ENCODE measurements around the gene TNFAIP8L1. TPM values are rescaled to one million over a fixed set of nuclear protein-coding genes. Genes with fewer than 3 reads are reported as not detected.

TNFAIP8L1 gene
- total and polyA plus RNA-seq, 2 of the 8 experiments (the other 6 are each of a cell fraction or from before 2014, with no cell fraction given) = 3.2 to 6.1 TPM

GRCh38 chr19:4682417-4683200 lies 43.3 kb downstream of the TNFAIP8L1 start:
- H3K4me3 ChIP-seq (ENCODE audit: extremely low read depth in 1 of 4, insufficient read depth in 2 of 4, low read depth in 3 of 4, low read length in 4 of 4) = no peak overlapping the region
- H3K14ac ChIP-seq (ENCODE audit: insufficient read length) = no peak overlapping the region
- H3K79me1 ChIP-seq (ENCODE audit: low read depth, low read length) = no peaks in the 10 kb centered on the region
- no peaks in the 10 kb centered on the region for H3K27me3 ChIP-seq (replicated peaks in 1 of 4; ENCODE audit: control insufficient read depth in 3 of 4, extremely low read depth in 1 of 4, insufficient read depth in 3 of 4, low read length in 3 of 4)
- H3K79me2 ChIP-seq (ENCODE audit: control insufficient read depth in 1 of 2, insufficient read depth in 2 of 2, low read length in 2 of 2) = no peaks in the 10 kb centered on the region
- CTCF ChIA-PET (ENCODE audit: partially characterized antibody) = interaction anchor here (1.2 kb wide), 1 partner anchor 10 kb away, joined by 3 read pairs; no protein-coding TSS in a partner anchor
- H3K23ac ChIP-seq (ENCODE audit: insufficient read length) = no peak overlapping the region
- no peak overlapping the region for H3K56ac ChIP-seq (replicated peaks; ENCODE audit: insufficient read length, low read depth, low read length)
- H3K18ac ChIP-seq (ENCODE audit: extremely low read depth, low read length) = no peak overlapping the region
- H3K4me2 ChIP-seq (ENCODE audit: insufficient read depth in 1 of 2, low read depth in 2 of 2, low read length in 2 of 2) = no peak overlapping the region
- no peak overlapping the region for H2BK20ac ChIP-seq (ENCODE audit: low read length)
- H4K5ac ChIP-seq (ENCODE audit: insufficient read length, low read depth, low read length) = no peak overlapping the region
- H2BK120ac ChIP-seq (replicated peaks; ENCODE audit: low read depth, low read length) = no peak overlapping the region
- H3K9me3 ChIP-seq (ENCODE audit: insufficient read depth in 2 of 2, low read depth in 1 of 2, low read length in 1 of 2) = no peaks in the 10 kb centered on the region
- no peak overlapping the region for H2AK5ac ChIP-seq (ENCODE audit: low read depth, low read length)
- H2BK12ac ChIP-seq (ENCODE audit: low read depth, low read length) = no peak overlapping the region
- no peak overlapping the region for H4K91ac ChIP-seq (replicated peaks; ENCODE audit: insufficient read length, low read length)
- DNase-seq (ENCODE audit: low read depth in 1 of 2, low spot score in 2 of 2) = no peak
- peaks cover 0 to 15% (median 7%) of the 10 kb centered on the region in 4 experiments; a peak in 6 of 8 replicates for H3K36me3 ChIP-seq (ENCODE audit: control insufficient read depth in 2 of 4, insufficient read depth in 4 of 4, low read length in 3 of 4)
- no peak overlapping the region for H3K4ac ChIP-seq (replicated peaks; ENCODE audit: insufficient read length, low read depth, low read length)
- no peak overlapping the region for H3K27ac ChIP-seq (ENCODE audit: low read depth, low read length)
- H4K8ac ChIP-seq (ENCODE audit: extremely low read depth, insufficient read depth, low read length) = peak overlapping the region; percentile 77
- H3K9ac ChIP-seq (replicated peaks in 1 of 4; ENCODE audit: extremely low read depth in 1 of 4, low read depth in 3 of 4, low read length in 3 of 4) = no peak overlapping the region
- no peak overlapping the region for H2BK15ac ChIP-seq (ENCODE audit: low read length)
- FAIRE-seq = no peak
- H3K23me2 ChIP-seq (ENCODE audit: low read depth, low read length) = no peaks in the 10 kb centered on the region
- peaks cover 0 to 8% (median 8%) of the 10 kb centered on the region in 4 experiments; a peak in 6 of 7 replicates for H3K4me1 ChIP-seq (replicated peaks in 1 of 4; ENCODE audit: control insufficient read depth in 3 of 4, insufficient read depth in 4 of 4, low read length in 3 of 4)
- POLR2A ChIA-PET (ENCODE audit: partially characterized antibody) = interaction anchor here (1.0 kb wide), 1 partner anchor 286 kb away, joined by 3 read pairs; no protein-coding TSS in a partner anchor
- 92% methylated on average over 29 of the region's 45 CpGs; no CpG with 5 or more reads in 1 of the 2 experiments for WGBS, 2 experiments (ENCODE audit: extremely low coverage in 1 of 2, insufficient coverage in 1 of 2, insufficient read length in 1 of 2, insufficient replicate concordance in 2 of 2, low coverage in 1 of 2, low lambda C conversion rate in 2 of 2, missing lambda C conversion rate in 1 of 2)
- peaks cover 0 to 5% of the 10 kb centered on the region in 2 experiments for H4K20me1 ChIP-seq (replicated peaks in 1 of 2; ENCODE audit: control insufficient read depth in 1 of 2, insufficient read depth in 2 of 2, low read length in 2 of 2)
- no peak overlapping the region for H2AFZ ChIP-seq (ENCODE audit: low read length)
- H2BK5ac ChIP-seq (ENCODE audit: low read depth, low read length) = no peak overlapping the region
- TF ChIP-seq POLR2A (IDR thresholded peaks at IDR 0.05; ENCODE audit: control extremely low read depth in 1 of 2, low read depth in 2 of 2, low read length in 2 of 2) (no peak), POU5F1 (IDR thresholded peaks at IDR 0.05; ENCODE audit: low read depth, low read length) (no peak), SIX5 (IDR thresholded peaks at IDR 0.05; ENCODE audit: low read depth, low read length) (no peak)
